Caco-2 (cell line): Measurements from ENCODE around the gene BAZ2B. TPM values are rescaled to one million over a fixed set of nuclear protein-coding genes. Genes with fewer than 3 reads are reported as not detected.

Experiments used
- BruUV-seq: library from RNA; stranded (reverse); fragments of 400-500 nt; replicated peaks from 2 replicates; lab custom pipeline; 2021; lab: Mats Ljungman, UMichigan
- CTCF ChIA-PET: fragments of 300-600 bp; sonication (Branson Sonifier 250); formaldehyde crosslinking; loops from one replicate; lab custom pipeline; 2022; ENCODE audit warnings: antibody characterized with exemption; lab: Charles Lee
- POLR2A ChIA-PET: fragments of 300-600 bp; sonication (Branson Sonifier 250); formaldehyde crosslinking; loops from one replicate; lab custom pipeline; 2022; ENCODE audit warnings: antibody characterized with exemption; lab: Charles Lee
- DNase-seq, 2 experiments: peaks; one replicate each; pipeline versions ENCODE4 v3.0.0 to v3.0.0-alpha.2; 2020 to 2022
- H3K27me3 ChIP-seq: replicated peaks from 2 replicates; pipeline ENCODE4 v1.6.0; 2011; ENCODE audit warnings: low read length; ENCODE audit not compliant: control insufficient read depth, insufficient read depth
- H3K36me3 ChIP-seq: 2 replicates; pipeline ENCODE4 v1.5.1; 2011; ENCODE audit warnings: low read length; ENCODE audit not compliant: control insufficient read depth, insufficient read depth
- H3K4me1 ChIP-seq: fragments of 250-450 bp; sonication (Bioruptor Pico); 2 replicates; pipeline ENCODE4 v1.5.1; 2020; ENCODE audit warnings: mild to moderate bottlenecking
- H3K4me3 ChIP-seq: 2 replicates; pipeline ENCODE4 v1.5.1; 2011; ENCODE audit warnings: low read depth, mild to moderate bottlenecking, control low read depth, low read length
- H3K9me3 ChIP-seq: fragments of 250-450 bp; sonication (Bioruptor Pico); 2 replicates; pipeline ENCODE4 v1.5.1; 2020; ENCODE audit warnings: mild to moderate bottlenecking, moderate library complexity
- H3K27ac Mint-ChIP-seq: one replicate; pipeline ENCODE4 v1.8.0; 2022; ENCODE audit warnings: mixed read lengths; ENCODE audit not compliant: unreplicated experiment
- H3K27me3 Mint-ChIP-seq: one replicate; pipeline ENCODE4 v1.8.0; 2022; ENCODE audit warnings: mixed read lengths; ENCODE audit not compliant: insufficient read depth, unreplicated experiment
- H3K36me3 Mint-ChIP-seq: one replicate; pipeline ENCODE4 v1.8.0; 2022; ENCODE audit warnings: mild to moderate bottlenecking, mixed read lengths; ENCODE audit not compliant: insufficient read depth, unreplicated experiment
- H3K4me1 Mint-ChIP-seq: one replicate; pipeline ENCODE4 v1.8.0; 2022; ENCODE audit warnings: low read depth, mixed read lengths; ENCODE audit not compliant: unreplicated experiment
- H3K4me3 Mint-ChIP-seq: one replicate; pipeline ENCODE4 v1.8.0; 2022; ENCODE audit warnings: mild to moderate bottlenecking, moderate library complexity, mixed read lengths; ENCODE audit not compliant: unreplicated experiment
- H3K9me3 Mint-ChIP-seq: one replicate; pipeline ENCODE4 v1.8.0; 2022; ENCODE audit warnings: mixed read lengths; ENCODE audit not compliant: unreplicated experiment
- intact Hi-C: fragments of 100-400 bp; cut with micrococcal nuclease; formaldehyde crosslinking; loops from one replicate; pipeline ENCODE4 v1.10.0; 2022; ENCODE audit not compliant: unreplicated experiment
- total RNA-seq: library from RNA; stranded (reverse); gene quantifications from 2 replicates; pipeline ENCODE4 v1.2.3, GENCODE V29; 2022
- TF ChIP-seq, protein P1 (sequence below), 2 experiments: fragments of 200-600 bp in 1 of 2; IDR thresholded peaks; 1 replicate in 1 of 2; 2 replicates in 1 of 2; pipeline versions ENCODE4 v1.5.1 to v1.8.0; 2011 to 2022; ENCODE audit warnings: antibody characterized with exemption in 1 of 2, control low read depth in 1 of 2, inconsistent platforms in 1 of 2, low read depth in 1 of 2, low read length in 1 of 2, mild to moderate bottlenecking in 1 of 2, moderate library complexity in 1 of 2; ENCODE audit not compliant: insufficient read depth in 1 of 2, severe bottlenecking in 1 of 2, unreplicated experiment in 1 of 2

The BAZ2B gene
- total RNA-seq, 1 experiment from 2014 or later: 32.9 TPM

DNA sequence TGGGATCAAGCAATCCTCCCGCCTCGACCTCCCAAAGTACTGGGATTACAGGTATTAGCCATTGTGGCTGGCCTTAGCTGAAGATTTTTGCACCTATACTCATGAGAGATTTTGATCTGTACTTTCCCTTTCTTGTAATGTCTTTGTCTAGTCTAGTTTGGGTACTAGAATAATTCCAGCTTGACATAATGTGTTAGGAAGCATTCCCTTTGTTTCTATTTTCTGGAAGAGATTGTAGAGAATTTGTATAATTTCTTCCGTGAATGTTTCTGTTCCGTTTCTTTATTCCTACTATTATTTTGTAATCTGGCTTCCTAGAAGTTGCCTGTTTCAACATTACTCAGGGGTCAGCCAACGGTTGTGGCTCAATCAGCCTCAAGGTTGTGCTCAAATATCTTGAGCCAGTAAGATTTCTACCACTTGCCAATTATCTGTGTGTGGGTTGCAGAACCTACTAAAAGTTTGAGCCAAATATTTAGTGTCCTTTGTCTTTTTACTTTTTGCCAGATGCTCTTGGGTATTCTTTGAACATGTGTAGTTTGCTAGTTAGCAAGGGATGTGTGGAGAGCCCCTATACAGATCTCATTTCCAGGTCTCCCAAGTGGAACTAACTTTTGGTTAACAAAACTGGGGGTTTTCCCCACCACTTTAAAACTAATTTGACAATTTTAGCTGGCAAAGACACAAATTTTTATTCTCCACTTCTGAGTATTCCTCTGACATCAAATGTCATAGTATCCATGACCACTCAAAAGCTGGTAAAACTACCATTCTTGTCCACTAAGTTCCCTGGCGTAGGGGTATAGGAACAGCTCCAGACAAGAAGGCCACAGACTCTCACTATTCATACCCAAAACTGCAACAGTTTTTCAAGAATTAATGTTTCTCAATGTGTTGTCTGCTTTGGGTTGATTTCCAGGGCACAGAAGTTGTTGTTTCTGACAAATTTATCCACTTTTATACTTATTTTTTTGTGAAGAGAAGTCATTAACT lies 42.8 kb upstream of the BAZ2B start:
- no peak overlapping the region for H3K4me3 Mint-ChIP-seq

DNA sequence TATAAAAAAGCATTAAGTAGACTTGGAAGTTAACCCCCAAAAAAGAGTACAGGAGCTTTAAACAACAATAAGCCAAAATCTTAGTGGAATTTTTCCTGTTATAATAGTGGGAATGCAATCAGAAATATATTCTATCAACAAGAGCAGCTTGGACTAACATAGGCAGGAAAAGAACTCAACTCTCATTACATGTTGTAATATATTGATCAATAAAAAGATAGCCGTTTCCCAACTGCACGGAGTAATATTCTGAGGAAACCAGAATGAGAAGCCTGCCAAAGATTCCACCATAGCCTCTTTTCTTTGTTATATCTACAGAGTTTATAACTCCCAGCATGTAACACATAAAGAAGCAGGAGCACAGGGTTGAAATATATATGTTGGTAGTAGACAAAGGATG lies 37.6 kb upstream of the BAZ2B start:
- Mint-ChIP-seq H3K27ac (no peak overlapping the region), H3K27me3 (no peaks in the 10 kb centered on the region), H3K9me3 (peaks cover 9% of the 10 kb centered on the region), H3K4me1 (no peaks in the 10 kb centered on the region), H3K4me3 (no peak overlapping the region), H3K36me3 (no peaks in the 10 kb centered on the region)
- BruUV-seq: no TSS peak
- Histone ChIP-seq H3K4me3 (no peak overlapping the region), H3K27me3 (no peaks in the 10 kb centered on the region), H3K9me3 (no peaks in the 10 kb centered on the region; the same call in 1 of the 2 replicates), H3K4me1 (no peaks in the 10 kb centered on the region), H3K36me3 (no peaks in the 10 kb centered on the region)
- no peak for DNase-seq
- TF ChIP-seq, protein P1, sequence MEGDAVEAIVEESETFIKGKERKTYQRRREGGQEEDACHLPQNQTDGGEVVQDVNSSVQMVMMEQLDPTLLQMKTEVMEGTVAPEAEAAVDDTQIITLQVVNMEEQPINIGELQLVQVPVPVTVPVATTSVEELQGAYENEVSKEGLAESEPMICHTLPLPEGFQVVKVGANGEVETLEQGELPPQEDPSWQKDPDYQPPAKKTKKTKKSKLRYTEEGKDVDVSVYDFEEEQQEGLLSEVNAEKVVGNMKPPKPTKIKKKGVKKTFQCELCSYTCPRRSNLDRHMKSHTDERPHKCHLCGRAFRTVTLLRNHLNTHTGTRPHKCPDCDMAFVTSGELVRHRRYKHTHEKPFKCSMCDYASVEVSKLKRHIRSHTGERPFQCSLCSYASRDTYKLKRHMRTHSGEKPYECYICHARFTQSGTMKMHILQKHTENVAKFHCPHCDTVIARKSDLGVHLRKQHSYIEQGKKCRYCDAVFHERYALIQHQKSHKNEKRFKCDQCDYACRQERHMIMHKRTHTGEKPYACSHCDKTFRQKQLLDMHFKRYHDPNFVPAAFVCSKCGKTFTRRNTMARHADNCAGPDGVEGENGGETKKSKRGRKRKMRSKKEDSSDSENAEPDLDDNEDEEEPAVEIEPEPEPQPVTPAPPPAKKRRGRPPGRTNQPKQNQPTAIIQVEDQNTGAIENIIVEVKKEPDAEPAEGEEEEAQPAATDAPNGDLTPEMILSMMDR (IDR thresholded peaks at IDR 0.05; ENCODE audit: insufficient read depth in 1 of 2, low read depth in 1 of 2, low read length in 1 of 2, severe bottlenecking in 1 of 2, unreplicated experiment in 1 of 2): no peak
- ChIA-PET POLR2A (no interaction called here), CTCF (no interaction called here)
- intact Hi-C loops: no loop called here

More for the DNA sequence above, 42.8 kb upstream of the BAZ2B start:
- H3K36me3 Mint-ChIP-seq: no peaks in the 10 kb centered on the region
- POLR2A ChIA-PET: no interaction called here
- TF ChIP-seq, protein P1 (IDR thresholded peaks at IDR 0.05; ENCODE audit: insufficient read depth in 1 of 2, low read depth in 1 of 2, low read length in 1 of 2, severe bottlenecking in 1 of 2, unreplicated experiment in 1 of 2): no peak
- no peaks in the 10 kb centered on the region for H3K27me3 Mint-ChIP-seq
- BruUV-seq: no TSS peak
- CTCF ChIA-PET: no interaction called here
- H3K4me1 Mint-ChIP-seq: no peaks in the 10 kb centered on the region
- no peak for DNase-seq
- H3K9me3 ChIP-seq: no peaks in the 10 kb centered on the region
- no peaks in the 10 kb centered on the region for H3K4me1 ChIP-seq
- no peak overlapping the region for H3K4me3 ChIP-seq
- H3K36me3 ChIP-seq: no peaks in the 10 kb centered on the region
- no peaks in the 10 kb centered on the region for H3K27me3 ChIP-seq
- H3K9me3 Mint-ChIP-seq: no peaks in the 10 kb centered on the region
- intact Hi-C loops: no loop called here
- no peak overlapping the region for H3K27ac Mint-ChIP-seq

DNA sequence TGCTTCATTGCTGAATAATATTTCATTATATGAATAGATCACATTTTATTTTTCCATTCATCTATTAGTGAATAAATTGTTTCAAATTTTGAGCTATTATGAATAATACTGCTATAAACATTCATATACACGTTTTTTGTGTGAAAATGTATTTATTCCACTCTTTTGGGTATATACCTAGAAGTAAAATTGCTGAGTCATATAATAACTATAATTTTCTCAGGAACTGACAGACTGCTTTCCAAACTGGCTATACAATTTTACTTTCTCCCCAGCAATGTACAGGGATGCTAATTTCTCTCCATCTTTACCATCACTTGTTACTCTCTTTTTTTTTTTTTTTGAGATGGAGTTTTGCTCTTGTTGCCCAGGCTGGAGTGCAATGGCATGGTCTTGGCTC lies 35.5 kb upstream of the BAZ2B start:
- TF ChIP-seq, protein P1 (IDR thresholded peaks at IDR 0.05; ENCODE audit: insufficient read depth in 1 of 2, low read depth in 1 of 2, low read length in 1 of 2, severe bottlenecking in 1 of 2, unreplicated experiment in 1 of 2): no peak
- intact Hi-C loops: no loop called here
- BruUV-seq: no TSS peak

More for the DNA sequence above, 35.5 kb upstream of the BAZ2B start:
- H3K4me1 ChIP-seq: no peaks in the 10 kb centered on the region
- ChIA-PET POLR2A (no interaction called here), CTCF (no interaction called here)
- H3K4me3 ChIP-seq: no peak overlapping the region
- H3K27me3 ChIP-seq: no peaks in the 10 kb centered on the region
- DNase-seq: no peak
- no peaks in the 10 kb centered on the region for H3K36me3 Mint-ChIP-seq
- H3K9me3 Mint-ChIP-seq: peaks cover 13% of the 10 kb centered on the region
- no peaks in the 10 kb centered on the region for H3K36me3 ChIP-seq
- H3K9me3 ChIP-seq: no peaks in the 10 kb centered on the region; the same call in 1 of the 2 replicates
- no peak overlapping the region for H3K27ac Mint-ChIP-seq
- no peak overlapping the region for H3K4me3 Mint-ChIP-seq
- H3K27me3 Mint-ChIP-seq: no peaks in the 10 kb centered on the region
- no peaks in the 10 kb centered on the region for H3K4me1 Mint-ChIP-seq
